Nephron (organoid): ENCODE measurements around the gene MAGI2.

Experiments used
- H3K27ac Mint-ChIP-seq, 3 experiments: 2 replicates each; pipeline ENCODE4 v1.8.0; 2020; ENCODE audit warnings: mixed read lengths in 3 of 3, mild to moderate bottlenecking in 2 of 3, moderate library complexity in 1 of 3
- H3K27me3 Mint-ChIP-seq: 2 replicates; pipeline ENCODE4 v1.8.0; 2021; ENCODE audit warnings: low read depth, mild to moderate bottlenecking, moderate library complexity, mixed read lengths
- H3K36me3 Mint-ChIP-seq: 2 replicates; pipeline ENCODE4 v1.8.0; 2020; ENCODE audit warnings: low read depth, mixed read lengths
- H3K4me1 Mint-ChIP-seq: 2 replicates; pipeline ENCODE4 v1.8.0; 2020; ENCODE audit warnings: mixed read lengths
- H3K4me3 Mint-ChIP-seq, 3 experiments: 2 replicates each; pipeline ENCODE4 v1.8.0; 2020; ENCODE audit warnings: mild to moderate bottlenecking in 3 of 3, mixed read lengths in 3 of 3, moderate library complexity in 2 of 3
- H3K9me3 Mint-ChIP-seq: 2 replicates; pipeline ENCODE4 v1.8.0; 2020; ENCODE audit warnings: mixed read lengths
- CTCF ChIP-seq, 3 experiments: fragments of 200-600 bp; sonication (generic); IDR thresholded peaks; one replicate each; pipeline ENCODE4 v1.5.0; 2021; ENCODE audit warnings: antibody characterized with exemption in 3 of 3; ENCODE audit not compliant: unreplicated experiment in 3 of 3

The MAGI2 gene

GRCh38 chr7:78567836-78568235 is 885.6 kb downstream of the MAGI2 start:
- Mint-ChIP-seq H3K27me3 (no peaks in the 10 kb centered on the region), H3K4me1 (no peaks in the 10 kb centered on the region), H3K4me3 (no peak overlapping the region), H3K9me3 (no peaks in the 10 kb centered on the region), H3K36me3 (no peaks in the 10 kb centered on the region), H3K27ac (no peak overlapping the region)
- no peak for TF ChIP-seq CTCF (IDR thresholded peaks at IDR 0.05; ENCODE audit: unreplicated experiment in 3 of 3)

- H3K4me3 Mint-ChIP-seq: no peak overlapping the region
- no peaks in the 10 kb centered on the region for H3K36me3 Mint-ChIP-seq
- no peaks in the 10 kb centered on the region for H3K27me3 Mint-ChIP-seq
- TF ChIP-seq CTCF (IDR thresholded peaks at IDR 0.05; ENCODE audit: unreplicated experiment in 3 of 3): no peak
- no peaks in the 10 kb centered on the region for H3K4me1 Mint-ChIP-seq
- no peak overlapping the region for H3K27ac Mint-ChIP-seq
- H3K9me3 Mint-ChIP-seq: no peaks in the 10 kb centered on the region
Observed at GRCh38 chr7:78565784-78566183, 887.7 kb downstream of the MAGI2 start.

- Mint-ChIP-seq H3K9me3 (no peaks in the 10 kb centered on the region), H3K4me1 (no peaks in the 10 kb centered on the region), H3K27me3 (no peaks in the 10 kb centered on the region), H3K4me3 (no peak overlapping the region), H3K36me3 (no peaks in the 10 kb centered on the region), H3K27ac (no peak overlapping the region)
- no peak for TF ChIP-seq CTCF (IDR thresholded peaks at IDR 0.05; ENCODE audit: unreplicated experiment in 3 of 3)
Observed at GRCh38 chr7:78563191-78563590, 890.3 kb downstream of the MAGI2 start.

GRCh38 chr7:78562191-78562590 is 891.3 kb downstream of the MAGI2 start:
- no peaks in the 10 kb centered on the region for H3K36me3 Mint-ChIP-seq
- H3K27me3 Mint-ChIP-seq: no peaks in the 10 kb centered on the region
- H3K9me3 Mint-ChIP-seq: no peaks in the 10 kb centered on the region
- no peaks in the 10 kb centered on the region for H3K4me1 Mint-ChIP-seq
- no peak overlapping the region for H3K4me3 Mint-ChIP-seq
- no peak for TF ChIP-seq CTCF (IDR thresholded peaks at IDR 0.05; ENCODE audit: unreplicated experiment in 3 of 3)
- no peak overlapping the region for H3K27ac Mint-ChIP-seq

GRCh38 chr7:78558566-78558965 is 894.9 kb downstream of the MAGI2 start:
- no peaks in the 10 kb centered on the region for H3K4me1 Mint-ChIP-seq
- H3K36me3 Mint-ChIP-seq: peaks cover 4% of the 10 kb centered on the region
- no peak for TF ChIP-seq CTCF (IDR thresholded peaks at IDR 0.05; ENCODE audit: unreplicated experiment in 3 of 3)
- no peaks in the 10 kb centered on the region for H3K9me3 Mint-ChIP-seq
- H3K27ac Mint-ChIP-seq: no peak overlapping the region
- no peak overlapping the region for H3K4me3 Mint-ChIP-seq
- H3K27me3 Mint-ChIP-seq: no peaks in the 10 kb centered on the region

- H3K4me3 Mint-ChIP-seq: no peak overlapping the region
- no peaks in the 10 kb centered on the region for H3K27me3 Mint-ChIP-seq
- H3K27ac Mint-ChIP-seq: no peak overlapping the region
- no peak for TF ChIP-seq CTCF (IDR thresholded peaks at IDR 0.05; ENCODE audit: unreplicated experiment in 3 of 3)
- H3K4me1 Mint-ChIP-seq: peaks cover 8% of the 10 kb centered on the region
- H3K36me3 Mint-ChIP-seq: peaks cover 9% of the 10 kb centered on the region
- no peaks in the 10 kb centered on the region for H3K9me3 Mint-ChIP-seq
Observed at GRCh38 chr7:78543976-78544375, 909.5 kb downstream of the MAGI2 start.
